GM21723 (cell line): ENCODE data around the gene PLEKHG3.
"Not testable (repeated sequence)": the region's sequence is repeated elsewhere in the genome, so short reads cannot be mapped to it uniquely, and the experiment has no call there.

Source experiments
- ATAC-seq: cut with Tn5 transposase; IDR thresholded peaks from one replicate; pipeline ENCODE4 v1.9.1; 2021; ENCODE audit warnings: mild to moderate bottlenecking, moderate library complexity; ENCODE audit not compliant: unreplicated experiment

PLEKHG3 gene

DNA sequence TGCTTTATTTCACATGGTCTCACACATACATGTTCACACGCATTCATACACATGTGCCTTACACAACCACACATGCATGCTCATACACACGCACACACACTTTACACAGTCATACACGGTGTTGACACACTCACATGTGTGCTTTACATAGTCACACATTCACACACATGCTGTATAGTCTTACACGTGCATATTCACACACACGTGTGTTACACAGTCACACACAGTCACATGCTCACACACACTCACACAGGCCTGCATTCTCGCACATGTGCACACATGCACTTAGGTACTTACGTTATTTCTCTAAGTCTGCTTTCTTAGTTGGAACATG, 18.0 kb upstream of the PLEKHG3 start:
- ATAC-seq = no peak

DNA sequence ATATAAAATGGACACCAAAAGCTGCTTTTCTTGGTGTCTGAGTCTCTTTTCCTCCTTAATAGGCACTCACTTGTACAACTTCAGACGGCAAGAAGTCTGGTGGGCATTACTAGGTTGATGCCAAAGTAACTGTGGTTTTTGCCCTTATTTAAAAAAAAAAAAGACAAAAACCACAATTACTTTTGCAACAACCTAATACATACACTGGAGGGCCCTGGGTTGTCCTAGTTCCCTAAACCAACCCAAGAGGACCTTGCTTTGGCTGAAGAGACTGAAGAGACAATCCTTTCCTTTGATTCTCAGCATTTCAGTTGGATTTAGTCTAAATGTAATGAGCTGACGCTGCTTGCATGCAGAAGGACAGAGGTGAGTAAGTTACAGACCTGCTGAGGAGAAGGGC, 16.2 kb upstream of the PLEKHG3 start:
- ATAC-seq = no peak

DNA sequence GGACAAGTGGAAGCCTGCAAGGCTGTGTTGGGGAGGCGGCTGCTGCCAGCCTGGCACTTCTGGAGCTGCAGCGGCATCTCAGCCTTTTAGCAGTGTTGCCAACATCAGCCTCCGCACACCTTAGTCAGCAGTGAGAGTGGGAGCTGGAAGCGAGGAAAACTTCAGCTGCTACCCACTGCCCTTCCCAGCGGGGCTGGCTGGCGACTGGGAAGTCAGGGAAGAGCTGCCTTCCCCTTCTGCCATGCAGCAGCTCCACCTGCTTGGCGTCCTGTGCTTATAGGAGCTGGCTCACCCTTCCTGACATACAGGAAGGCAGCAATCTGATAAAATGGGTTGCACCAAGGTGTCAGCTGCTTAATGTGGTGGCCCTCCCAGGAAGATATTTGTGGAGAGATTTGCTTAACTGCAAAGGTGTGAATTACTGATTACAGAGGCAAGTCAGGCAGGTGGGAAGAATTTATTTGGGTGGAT, 15.4 kb upstream of the PLEKHG3 start:
- no peak for ATAC-seq

DNA sequence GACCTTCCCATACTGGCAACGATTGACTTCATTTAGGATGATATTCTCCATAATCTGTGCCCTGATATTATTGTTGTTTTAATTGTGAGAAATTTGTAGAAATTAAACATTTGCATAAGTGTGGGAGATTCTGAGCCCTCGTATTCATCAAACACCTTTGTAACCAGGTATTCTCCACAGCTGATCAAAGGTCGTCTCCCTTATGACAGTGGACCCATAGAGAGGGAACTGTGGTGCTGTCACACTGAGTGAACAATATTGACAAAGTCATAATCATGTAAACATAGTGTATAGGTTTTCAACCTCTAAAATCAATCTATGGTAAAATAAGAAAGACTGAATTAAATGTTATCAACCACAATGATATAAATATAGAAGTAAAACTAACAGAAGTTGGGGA, 14.9 kb upstream of the PLEKHG3 start:
- no peak for ATAC-seq

DNA sequence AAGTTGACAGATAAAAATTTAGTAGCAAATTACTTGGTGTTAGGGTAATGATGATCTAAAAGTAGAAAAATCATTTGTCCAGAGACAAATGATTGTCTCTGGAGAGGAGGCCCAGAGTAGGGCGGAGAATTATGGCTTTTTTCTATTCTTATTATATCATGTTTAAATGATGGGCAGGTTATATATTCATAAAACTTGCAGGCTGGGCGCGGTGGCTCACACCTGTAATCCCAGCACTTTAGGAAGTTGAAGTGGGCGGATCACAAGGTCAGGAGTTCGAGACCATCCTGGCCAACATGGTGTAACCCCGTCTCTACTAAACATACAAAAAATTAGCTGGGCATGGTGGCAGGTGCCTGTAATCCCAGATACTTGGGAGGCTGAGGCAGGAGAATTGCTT, 13.6 kb upstream of the PLEKHG3 start:
- ATAC-seq = not testable (repeated sequence)

DNA sequence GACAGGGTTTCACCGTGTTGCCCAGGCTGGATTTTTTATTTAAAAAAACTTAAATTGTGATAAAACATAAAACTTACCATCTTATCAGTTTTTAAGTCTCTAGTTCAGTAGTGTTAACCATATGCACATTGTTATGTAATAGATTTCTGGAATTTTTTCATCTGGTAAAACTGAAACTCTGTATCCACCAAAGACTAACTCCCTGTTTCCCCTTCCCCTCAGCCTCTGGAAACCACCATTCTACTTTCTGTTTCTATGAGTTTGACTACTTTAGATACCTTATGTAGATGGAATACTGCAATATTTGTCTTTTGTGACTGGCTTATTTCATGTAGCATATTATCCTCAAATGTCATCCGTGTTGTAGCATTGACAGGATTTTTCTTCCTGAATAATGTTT, 12.8 kb upstream of the PLEKHG3 start:
- ATAC-seq = no peak

DNA sequence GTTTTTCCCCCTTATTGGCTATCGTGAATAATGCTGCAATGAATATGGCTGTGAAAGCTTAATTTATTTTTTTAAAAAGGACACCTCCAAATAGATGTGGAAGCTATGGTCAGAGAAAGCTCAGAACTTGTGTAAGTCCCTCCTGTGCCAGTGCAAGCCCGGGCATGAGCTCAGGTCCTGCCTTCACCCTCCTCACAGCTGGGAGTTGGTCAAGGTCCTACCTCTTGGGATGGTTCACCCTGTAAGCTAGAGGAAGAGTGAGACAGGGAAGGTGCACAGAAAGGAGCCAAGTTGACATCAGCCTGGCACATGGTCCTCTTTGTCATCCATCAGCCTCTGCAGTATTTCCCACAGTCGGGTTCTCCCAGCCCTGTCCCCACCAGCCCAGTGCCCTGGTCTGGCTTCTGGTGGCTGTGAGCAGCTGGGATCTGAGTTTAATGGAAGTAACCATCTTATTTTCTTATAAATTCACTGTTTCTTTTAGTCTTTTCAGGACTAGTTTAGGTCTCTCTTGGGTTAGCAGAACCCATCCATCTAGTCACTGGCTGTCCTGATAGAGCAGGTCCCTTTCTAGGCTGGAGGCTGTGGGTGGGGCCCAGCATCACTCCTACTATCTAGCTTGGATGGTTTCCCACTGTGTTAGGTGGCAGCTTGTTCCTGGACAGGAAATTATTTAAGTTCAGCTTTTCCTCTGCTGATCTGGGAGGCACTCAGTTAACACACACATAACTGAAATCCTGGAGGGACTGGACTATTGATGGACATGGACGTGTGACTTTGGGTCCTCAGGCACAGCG, 11.8 kb upstream of the PLEKHG3 start:
- no peak for ATAC-seq

DNA sequence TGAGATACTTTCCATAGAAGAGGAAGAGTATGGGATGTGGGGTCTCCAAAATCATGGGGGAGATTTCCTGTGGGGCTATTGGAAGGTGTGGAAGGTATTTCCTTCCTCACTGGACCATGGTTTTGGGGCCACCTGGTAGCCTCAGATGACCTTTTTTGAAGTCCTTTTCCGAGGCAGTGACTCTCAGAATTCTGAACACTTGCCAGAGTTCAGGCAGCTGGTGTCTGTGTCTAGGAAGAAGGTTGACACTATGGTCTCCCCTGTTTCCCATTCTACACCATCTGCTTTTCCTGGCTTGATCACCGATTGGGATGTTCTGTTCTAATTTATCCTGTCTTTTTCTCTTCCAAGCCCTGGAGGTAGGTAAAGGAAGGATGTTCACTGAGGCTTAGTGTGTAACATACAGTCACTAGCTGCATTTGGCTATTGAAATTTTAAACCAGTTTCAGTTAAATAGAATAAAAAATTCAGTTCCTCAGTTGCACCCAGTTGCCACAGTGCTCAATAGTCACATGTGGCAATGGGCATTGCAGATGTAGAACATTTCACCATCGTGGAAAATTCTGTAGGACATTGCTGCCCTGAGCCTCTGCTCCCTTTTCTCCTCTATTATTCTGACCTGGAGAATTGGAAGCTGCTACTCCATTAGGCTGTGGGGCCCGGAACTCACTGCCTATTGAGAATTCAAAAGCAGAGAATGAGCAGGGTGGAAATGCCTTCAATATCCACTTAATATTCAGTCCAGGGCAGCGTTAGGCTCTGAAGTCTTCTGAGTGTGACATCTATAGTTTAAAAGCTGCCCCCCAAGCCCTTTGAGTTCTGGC, 11.0 kb upstream of the PLEKHG3 start:
- no peak for ATAC-seq

DNA sequence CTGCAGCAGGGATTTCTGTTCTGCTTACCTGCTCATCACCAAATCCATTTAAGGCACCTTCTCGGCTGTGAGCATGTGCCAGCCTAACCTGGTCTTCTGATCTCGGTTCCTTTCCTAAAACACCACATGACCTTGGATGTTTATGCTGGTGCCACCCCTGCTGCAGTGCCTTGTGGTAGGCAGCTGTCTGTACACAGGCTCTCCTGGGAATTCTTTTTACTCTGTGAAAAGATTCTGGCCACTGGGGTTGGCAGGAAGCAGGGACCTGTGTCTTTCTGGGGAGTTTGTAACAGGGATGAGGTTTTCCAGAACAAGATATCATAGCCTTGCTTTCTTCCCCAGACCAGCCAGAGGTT, 10.4 kb upstream of the PLEKHG3 start:
- no peak for ATAC-seq

DNA sequence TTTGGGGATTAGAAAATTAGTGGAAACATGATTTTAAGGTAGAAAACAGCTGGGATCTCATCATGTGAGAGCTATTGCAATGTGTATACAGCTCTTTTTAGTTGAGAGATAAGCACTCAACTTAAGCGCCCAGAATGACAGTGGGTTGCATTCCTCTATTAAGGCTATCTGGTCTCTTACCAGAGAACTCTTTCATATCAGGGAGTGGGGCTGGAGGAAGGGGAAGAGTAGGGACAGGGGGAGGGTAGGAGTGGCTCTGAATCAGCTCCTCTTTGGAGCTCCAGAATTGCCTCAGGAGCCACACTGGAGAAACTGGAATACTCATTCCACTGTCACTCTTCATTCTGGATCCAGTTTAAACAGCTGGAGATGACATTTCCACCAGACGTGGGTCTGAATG, 9.2 kb upstream of the PLEKHG3 start:
- no peak for ATAC-seq

DNA sequence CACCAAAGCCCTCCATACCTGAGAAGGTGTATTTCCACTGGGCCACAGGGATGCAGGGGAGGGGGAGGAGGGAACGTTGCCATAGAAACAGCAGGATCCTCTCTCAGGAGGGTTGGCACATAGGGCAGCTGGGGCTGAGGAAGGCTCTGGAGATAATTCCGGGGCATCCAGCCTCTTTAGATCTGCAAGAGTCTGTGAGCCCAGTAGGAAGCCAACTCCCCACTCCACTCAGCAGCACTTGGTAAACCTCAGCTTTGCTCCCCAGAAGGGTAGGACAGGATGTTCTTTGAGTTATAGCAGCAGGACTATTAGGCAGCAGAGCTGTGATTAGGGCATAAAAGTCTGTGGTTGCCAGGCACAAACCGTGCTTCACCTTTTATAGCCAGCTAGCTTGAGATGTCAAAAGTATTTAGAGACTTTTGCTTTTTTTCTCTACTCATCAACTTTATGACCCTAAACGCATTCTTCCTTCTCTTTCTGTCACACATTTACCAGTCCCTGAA, 7.8 kb upstream of the PLEKHG3 start:
- no peak for ATAC-seq

DNA sequence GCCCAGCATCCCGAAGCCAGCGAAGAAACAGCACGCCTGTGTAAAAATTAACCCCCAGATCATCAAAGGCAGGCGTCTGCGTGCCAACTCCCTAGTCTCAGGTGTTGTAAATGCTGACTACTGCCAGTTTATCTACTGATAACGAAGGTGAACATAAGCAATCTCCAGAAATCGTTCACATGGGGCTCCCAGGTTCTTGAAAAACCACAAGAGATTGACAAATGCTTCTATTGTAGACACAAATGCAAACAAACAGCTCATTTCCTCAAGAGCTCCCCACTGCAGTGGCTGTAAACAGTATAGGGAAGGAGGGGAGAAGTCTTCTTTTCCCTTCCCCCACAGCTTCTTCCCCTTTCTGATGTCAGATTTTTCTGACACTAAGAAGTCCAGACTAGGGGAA, 5.3 kb upstream of the PLEKHG3 start:
- ATAC-seq = no peak

DNA sequence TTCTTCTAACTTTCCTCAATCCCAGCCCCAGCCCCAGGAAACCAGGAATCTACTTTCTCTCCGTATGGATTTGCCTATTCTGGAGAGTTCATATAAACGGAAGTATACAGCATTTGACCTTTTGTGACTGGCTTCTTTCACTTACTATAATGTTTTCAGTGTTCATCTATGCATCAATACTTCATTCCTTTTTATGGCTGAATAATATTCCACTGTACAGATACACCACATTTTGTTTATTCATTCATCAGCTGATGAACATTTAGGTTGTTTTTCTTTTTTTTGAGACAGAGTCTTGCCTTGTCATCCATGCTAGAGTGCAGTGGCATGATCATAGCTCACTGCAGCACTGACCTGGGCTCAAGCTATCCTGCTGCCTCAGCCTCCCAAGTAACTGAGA, 3.9 kb upstream of the PLEKHG3 start:
- no peak for ATAC-seq

DNA sequence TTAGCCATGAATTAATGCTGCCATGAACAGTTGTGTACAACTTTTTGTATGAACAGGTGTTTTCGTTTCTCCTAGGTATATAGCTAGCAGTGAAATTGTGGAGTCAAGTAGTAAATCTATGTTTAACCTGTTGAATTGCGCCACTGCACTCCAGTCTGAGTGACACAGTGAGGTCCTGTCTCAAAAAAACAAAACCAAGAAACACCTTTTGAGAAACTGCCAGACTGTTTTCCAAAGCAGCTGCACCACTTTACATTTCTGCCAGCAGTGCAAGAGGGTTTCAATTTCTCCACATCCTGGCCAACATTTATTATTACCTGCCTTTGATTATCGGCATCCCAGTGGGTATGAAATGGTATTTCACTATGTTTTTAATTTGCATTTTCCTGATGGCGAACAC, 3.3 kb upstream of the PLEKHG3 start:
- no peak for ATAC-seq

DNA sequence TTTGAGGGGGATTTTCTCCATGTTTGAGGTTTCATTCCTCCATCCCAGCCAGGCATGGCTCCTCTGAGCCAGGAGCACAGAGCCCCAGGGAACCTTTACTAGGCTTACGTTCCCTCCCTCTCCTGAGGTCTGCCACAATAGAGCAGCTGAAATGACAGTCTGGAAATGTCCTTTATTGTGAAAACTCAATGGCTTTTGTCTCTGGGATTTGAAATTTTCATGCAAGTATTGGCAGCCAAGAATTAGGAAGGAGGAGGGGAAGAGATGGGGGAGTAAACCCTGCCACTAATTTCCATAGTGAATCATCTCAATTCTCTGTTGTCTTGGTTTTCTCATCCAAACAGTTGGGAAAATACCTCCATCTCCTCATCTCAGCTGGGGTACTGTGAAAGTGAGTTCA, 2.6 kb upstream of the PLEKHG3 start:
- ATAC-seq = no peak

DNA sequence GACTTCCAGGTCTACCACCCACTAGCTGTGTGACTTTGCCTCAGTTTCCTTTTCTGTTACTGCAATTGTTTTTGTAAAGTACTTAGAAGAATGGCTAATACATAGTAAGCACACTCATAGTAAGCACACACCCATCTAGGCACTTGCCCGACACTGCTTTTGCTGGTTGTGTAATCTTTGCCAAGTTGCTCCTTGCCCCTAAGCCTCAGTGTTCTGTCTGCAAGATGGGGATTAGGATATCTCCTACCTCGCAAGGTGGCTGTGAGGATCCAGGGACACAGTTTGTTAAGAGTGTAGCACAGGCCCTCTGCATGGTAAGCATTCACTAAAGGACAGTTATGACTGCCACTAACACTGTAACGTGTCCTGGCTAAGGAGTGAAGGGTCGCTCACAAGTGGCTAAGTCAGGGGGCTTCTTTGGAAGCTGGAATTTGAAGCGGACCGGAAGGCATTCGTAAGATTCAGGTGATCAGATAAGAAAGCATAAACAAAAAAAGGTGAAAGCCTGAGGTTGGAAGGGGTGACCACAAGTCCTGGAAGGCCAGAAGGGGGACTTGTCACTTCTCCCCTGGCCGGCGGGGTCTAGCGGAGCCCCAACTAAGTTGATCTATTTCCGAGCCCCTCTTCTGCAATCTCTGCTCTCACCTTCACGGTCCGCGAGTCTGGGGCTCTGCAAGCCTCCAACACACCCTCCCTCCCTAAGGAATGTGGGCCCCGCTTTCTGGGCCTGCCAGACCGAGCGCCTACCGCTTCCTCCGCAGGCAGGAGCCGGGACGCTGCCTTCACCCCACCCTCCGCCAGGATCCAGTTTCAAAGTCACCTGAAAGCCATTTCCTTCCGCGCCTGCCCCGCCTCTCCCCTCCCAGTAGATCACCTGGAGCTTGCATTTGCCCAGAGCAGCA, 1.5 kb upstream of the PLEKHG3 start:
- ATAC-seq = no peak

DNA sequence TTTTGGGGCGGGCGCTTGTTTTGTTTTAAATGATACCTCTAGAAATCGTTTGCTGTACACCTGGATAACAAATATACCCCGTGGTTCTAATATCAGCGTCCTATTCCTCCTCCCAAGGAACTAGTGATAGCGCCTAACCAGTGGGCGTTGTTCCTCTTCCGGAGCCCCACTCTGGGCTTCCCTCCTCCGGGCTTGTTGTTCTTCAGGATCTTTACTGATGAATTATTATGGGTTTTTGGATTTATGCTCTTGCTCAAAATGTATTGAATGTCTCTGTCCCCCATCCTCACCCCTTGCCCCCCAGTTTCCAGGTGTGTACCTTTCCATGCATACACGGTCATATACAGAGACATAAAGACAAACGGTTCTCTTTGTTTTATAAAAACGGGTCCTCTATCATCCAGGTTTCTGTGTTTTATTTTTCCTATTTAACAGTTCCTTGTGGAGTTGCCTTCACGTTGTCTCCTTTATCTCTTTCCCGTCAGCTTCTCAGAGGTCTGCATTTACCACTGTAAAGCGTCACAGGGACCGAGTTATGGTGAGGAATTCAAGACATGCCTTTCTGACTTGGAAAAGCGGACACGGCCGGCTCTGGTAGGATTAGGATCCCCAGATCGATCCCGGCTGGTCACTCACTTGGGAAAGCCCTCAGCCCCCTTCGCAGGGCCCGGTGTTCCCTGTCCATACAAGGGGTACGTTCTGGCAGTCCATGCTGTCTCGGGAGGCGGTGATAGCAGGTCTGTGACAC, 655 bp upstream of the PLEKHG3 start:
- ATAC-seq = no peak

DNA sequence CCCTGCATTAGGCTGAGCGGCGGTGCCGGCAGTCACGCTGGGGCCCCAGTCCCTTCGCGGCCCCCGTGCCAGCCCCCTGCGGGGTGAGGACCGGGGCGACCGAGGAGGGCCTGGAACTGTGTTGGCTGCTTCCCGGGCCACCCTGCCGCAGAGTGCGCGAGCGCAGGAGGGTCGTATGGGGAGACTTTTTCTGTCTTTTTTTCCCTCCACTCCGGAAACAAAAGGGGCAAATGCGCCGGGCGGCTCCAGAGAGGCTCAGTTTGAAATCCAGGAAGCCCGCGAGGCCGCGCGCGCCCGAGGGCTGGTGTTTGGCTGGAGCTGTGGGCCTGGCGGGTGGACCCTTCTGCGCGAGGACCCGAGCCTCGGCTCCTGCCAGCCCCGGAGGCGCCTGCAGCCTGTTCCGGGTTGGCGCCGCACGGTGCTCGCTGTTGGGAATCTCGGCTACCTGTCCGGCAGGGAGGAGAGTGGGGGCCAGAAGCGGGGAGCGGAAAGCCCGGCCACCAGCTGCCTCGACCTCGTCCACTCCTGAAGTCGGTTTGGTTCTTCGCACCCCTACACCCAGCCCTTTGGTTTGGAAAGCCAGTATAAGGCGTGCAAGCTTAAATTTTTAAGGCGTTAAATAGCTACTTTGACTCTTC, 638 bp downstream of the PLEKHG3 start:
- no peak for ATAC-seq

DNA sequence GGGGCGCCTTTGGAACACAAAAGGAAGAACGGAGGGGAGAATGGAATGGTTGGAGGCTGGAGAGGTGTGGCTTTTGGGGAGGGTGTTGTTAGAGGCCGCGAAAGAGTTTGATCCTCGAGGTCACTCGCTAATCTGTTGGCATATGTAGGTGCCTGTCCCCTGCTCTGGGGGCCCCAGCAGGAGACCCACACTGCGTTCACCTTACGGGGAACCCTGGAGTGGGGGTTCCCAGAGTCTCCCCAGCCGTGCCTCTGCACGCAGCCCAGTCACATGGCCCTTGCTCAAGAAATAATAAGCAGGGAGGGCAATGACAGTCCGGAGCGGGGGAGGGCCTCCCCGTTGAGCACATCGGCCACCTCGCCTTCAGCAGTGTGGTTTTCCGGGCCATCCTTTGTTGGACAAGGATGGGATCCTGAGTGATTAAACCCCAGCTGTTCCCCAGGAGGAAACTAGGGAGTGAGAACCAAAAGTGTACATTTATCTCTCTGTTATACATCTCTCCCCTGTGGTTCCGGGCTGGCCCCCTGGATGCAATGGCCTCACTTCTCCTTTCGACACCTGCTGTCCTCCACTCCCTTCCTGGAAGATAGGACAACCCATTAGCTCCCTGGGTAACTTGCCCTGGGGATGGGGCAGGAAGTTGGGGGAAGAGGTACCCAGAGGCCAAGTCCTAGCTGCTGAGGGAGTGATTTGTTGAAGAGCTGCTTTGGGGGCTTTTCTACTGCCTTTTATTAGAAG, 1.3 kb downstream of the PLEKHG3 start:
- ATAC-seq = no peak
